HPDE6-E6E7 (cell line): ENCODE data around the gene TMEM30A.

Experiments used
- DNase-seq: peaks from one replicate; pipeline ENCODE4 v3.0.0; 2011; ENCODE audit warnings: missing footprints; ENCODE audit errors: extremely low spot score

The TMEM30A gene

GRCh38 chr6:75284632-75285282, at the start of gene TMEM30A:
TMEM30A (minus strand) TSS chr6:75284792; CDS start chr6:75284638, 154 bp downstream.
- peak; percentile 93 for DNase-seq

GRCh38 chr6:75333676-75334200, 49.1 kb upstream of the TMEM30A start:
- no peak for DNase-seq

- DNase-seq = no peak
Observed at GRCh38 chr6:75331151-75331550, 46.6 kb upstream of the TMEM30A start.

GRCh38 chr6:75329703-75330102, 45.1 kb upstream of the TMEM30A start:
- DNase-seq = no peak

- DNase-seq = no peak
Observed at GRCh38 chr6:75327807-75328206, 43.2 kb upstream of the TMEM30A start.

GRCh38 chr6:75326557-75327258, 42.1 kb upstream of the TMEM30A start:
- DNase-seq = no peak

GRCh38 chr6:75318900-75319299, 34.3 kb upstream of the TMEM30A start:
- no peak for DNase-seq

- no peak for DNase-seq
Observed at GRCh38 chr6:75317503-75318206, 33.1 kb upstream of the TMEM30A start.

- no peak for DNase-seq
Observed at GRCh38 chr6:75315978-75316377, 31.4 kb upstream of the TMEM30A start.

GRCh38 chr6:75308250-75308988, 23.8 kb upstream of the TMEM30A start:
- no peak for DNase-seq

- no peak for DNase-seq
Observed at GRCh38 chr6:75307364-75308004, 22.9 kb upstream of the TMEM30A start.

GRCh38 chr6:75306064-75306463, 21.5 kb upstream of the TMEM30A start:
- DNase-seq = no peak

GRCh38 chr6:75305573-75305972, 21.0 kb upstream of the TMEM30A start:
- DNase-seq = no peak

GRCh38 chr6:75302280-75302679, 17.7 kb upstream of the TMEM30A start:
- DNase-seq = no peak

- no peak for DNase-seq
Observed at GRCh38 chr6:75301537-75301936, 16.9 kb upstream of the TMEM30A start.

- DNase-seq = no peak
Observed at GRCh38 chr6:75301088-75301487, 16.5 kb upstream of the TMEM30A start.

GRCh38 chr6:75300531-75300855, 15.9 kb upstream of the TMEM30A start:
- no peak for DNase-seq

- DNase-seq = no peak
Observed at GRCh38 chr6:75299801-75300530, 15.4 kb upstream of the TMEM30A start.

- no peak for DNase-seq
Observed at GRCh38 chr6:75296811-75297779, 12.5 kb upstream of the TMEM30A start.

- no peak for DNase-seq
Observed at GRCh38 chr6:75292555-75292954, 8.0 kb upstream of the TMEM30A start.
